Esophagus squamous epithelium (tissue), 5 donors: ENCODE results near the gene CBX3. TPM values are rescaled to one million over a fixed set of nuclear protein-coding genes. Genes with fewer than 3 reads are reported as not detected.
A peak's percentile ranks its signal among the peaks of the same experiment; 100 is the strongest.

ENCODE experiments used
- DNase-seq: peaks from one replicate; lab custom pipeline; 2025; lab: John Stamatoyannopoulos, UW
- H3K27ac ChIP-seq, 4 donors: fragments of 200-600 bp; sonication (generic); one replicate each; pipeline ENCODE4 v1.5.1; 2016 to 2019; ENCODE audit warnings: mild to moderate bottlenecking in 1 of 4
- H3K27me3 ChIP-seq, 4 donors: fragments of 200-600 bp; sonication (generic); 1 replicate in 3 of 4; 2 replicates in 1 of 4; pipeline versions ENCODE4 v1.5.1 to v1.6.0; 2017 to 2021; ENCODE audit warnings: antibody characterized with exemption in 1 of 4
- H3K36me3 ChIP-seq, 3 donors: fragments of 200-600 bp; sonication (generic); one replicate each; pipeline ENCODE4 v1.5.1; 2016 to 2019
- H3K4me1 ChIP-seq, 3 donors: fragments of 200-600 bp; sonication (generic); one replicate each; pipeline ENCODE4 v1.5.1; 2017 to 2019
- H3K4me3 ChIP-seq, 4 donors: fragments of 200-600 bp; sonication (generic); 1 replicate in 3 of 4; 2 replicates in 1 of 4; pipeline ENCODE4 v1.5.1; 2016 to 2019; ENCODE audit warnings: mild to moderate bottlenecking in 2 of 4, moderate library complexity in 1 of 4
- H3K9me3 ChIP-seq, 3 donors: fragments of 200-600 bp; sonication (generic); one replicate each; pipeline ENCODE4 v1.5.1; 2016 to 2019
- CTCF ChIP-seq, 6 experiments: fragments of 450-650 bp in 4 of 6; fragments of 200-600 bp in 2 of 6; sonication (generic) in 2 of 6; IDR thresholded peaks; one replicate each; pipeline ENCODE4 v1.5.1; 2016 to 2019; ENCODE audit warnings: antibody characterized with exemption in 6 of 6, mild to moderate bottlenecking in 4 of 6, moderate library complexity in 4 of 6
- POLR2A ChIP-seq, 4 donors: fragments of 450-650 bp; IDR thresholded peaks; one replicate each; pipeline ENCODE4 v1.6.1; 2017; ENCODE audit warnings: antibody characterized with exemption in 4 of 4, mild to moderate bottlenecking in 4 of 4, moderate library complexity in 3 of 4
- WGBS, 2 donors: methylation state at CpG; one replicate each; pipeline ENCODE4 v1.1.5; 2018; 5-methylcytosine and 5-hydroxymethylcytosine counted together
- intact Hi-C: fragments of 100-400 bp; cut with DNase I; formaldehyde crosslinking; loops from one replicate; pipeline ENCODE4 v1.15.0; 2022
- total RNA-seq, 4 donors: library from RNA; depleted of rRNA; stranded (reverse); fragments of >200 nt; gene quantifications; one replicate each; pipeline ENCODE4 v1.1.0, GENCODE V29; 2016
- donor health status: DM: yes; HTN: yes; CAD: no.

The CBX3 gene
- total RNA-seq, 4 donors from 2014 or later, result 24.6 to 85.3 (median 74.2) TPM

- TF ChIP-seq CTCF (IDR thresholded peaks at IDR 0.05), result no peak
- Histone ChIP-seq H3K9me3 (no peaks in the 10 kb centered on the region), H3K4me3 (peak overlapping the region; percentile 77 to 100 (median 94)), H3K27ac (peak overlapping the region in 2 of 4 donors; percentile 99 to 100), H3K27me3 (no peaks in the 10 kb centered on the region), H3K36me3 (peaks cover 5 to 55% (median 33%) of the 10 kb centered on the region in 3 donors), H3K4me1 (peaks cover 15 to 60% (median 50%) of the 10 kb centered on the region in 3 donors)
- intact Hi-C loops, result loop anchor here (10.0 kb wide), 1 partner anchor 103 kb away; no protein-coding TSS in a partner anchor
- no peak for DNase-seq
- 6 to 7% methylated on average over 5 of the region's 5 CpGs for WGBS, 2 donors
Measured at GRCh38 chr7:26197153-26198115, 4.1 kb upstream of the CBX3 start.

GRCh38 chr7:26198133-26198780, 3.3 kb upstream of the CBX3 start:
- Histone ChIP-seq H3K4me3 (peak overlapping the region; percentile 77 to 100 (median 94)), H3K4me1 (peaks cover 15 to 60% (median 46%) of the 10 kb centered on the region in 3 donors), H3K27me3 (no peaks in the 10 kb centered on the region), H3K36me3 (peaks cover 0 to 47% (median 24%) of the 10 kb centered on the region in 3 donors), H3K27ac (peak overlapping the region; percentile 6 to 100 (median 99)), H3K9me3 (no peaks in the 10 kb centered on the region)
- 1% methylated on average over 6 of the region's 6 CpGs for WGBS, 2 donors
- TF ChIP-seq CTCF (IDR thresholded peaks at IDR 0.05) (peak; percentile 42 to 86 (median 76)), POLR2A (IDR thresholded peaks at IDR 0.05) (no peak)
- intact Hi-C loops, result loop anchor here (10.0 kb wide), 1 partner anchor 103 kb away; no protein-coding TSS in a partner anchor
- DNase-seq, result no peak

- H3K4me3 ChIP-seq, result peak overlapping the region; percentile 77 to 100 (median 94)
- intact Hi-C loops, result loop anchor here (10.0 kb wide), 1 partner anchor 104 kb away; no protein-coding TSS in a partner anchor
- no peaks in the 10 kb centered on the region for H3K27me3 ChIP-seq
- peaks cover 15 to 60% (median 44%) of the 10 kb centered on the region in 3 donors for H3K4me1 ChIP-seq
- TF ChIP-seq CTCF (IDR thresholded peaks at IDR 0.05) (no peak), POLR2A (IDR thresholded peaks at IDR 0.05) (no peak)
- WGBS, 2 donors, result 0 to 2% methylated on average over 7 of the region's 7 CpGs
- H3K27ac ChIP-seq, result peak overlapping the region; percentile 6 to 100 (median 99)
- peaks cover 0 to 42% (median 22%) of the 10 kb centered on the region in 3 donors for H3K36me3 ChIP-seq
- DNase-seq, result no peak
- H3K9me3 ChIP-seq, result no peaks in the 10 kb centered on the region
Measured at GRCh38 chr7:26198781-26199169, 2.8 kb upstream of the CBX3 start.

GRCh38 chr7:26199301-26200037, 2.1 kb upstream of the CBX3 start:
- Histone ChIP-seq H3K27me3 (no peaks in the 10 kb centered on the region), H3K9me3 (no peaks in the 10 kb centered on the region), H3K36me3 (peaks cover 0 to 35% (median 18%) of the 10 kb centered on the region in 3 donors), H3K4me1 (peaks cover 15 to 60% (median 44%) of the 10 kb centered on the region in 3 donors), H3K4me3 (peak overlapping the region; percentile 77 to 100 (median 94)), H3K27ac (peak overlapping the region; percentile 99 to 100 (median 100))
- WGBS, 2 donors, result 0% methylated on average over 26 to 36 of the region's 36 CpGs
- TF ChIP-seq POLR2A (IDR thresholded peaks at IDR 0.05) (peak in 2 of 4 donors; percentile 40 to 56), CTCF (IDR thresholded peaks at IDR 0.05) (no peak)
- peak; percentile 10 for DNase-seq
- intact Hi-C loops, result loop anchor here (10.0 kb wide), 1 partner anchor 105 kb away; no protein-coding TSS in a partner anchor
